Umbilical cord (tissue), 2 donors: Measurements from ENCODE around the gene NCK2. TPM values are rescaled to one million over a fixed set of nuclear protein-coding genes. Genes with fewer than 3 reads are reported as not detected.

Experiments used
- DNase-seq: peaks from one replicate; pipeline ENCODE4 v3.0.0-alpha.2; 2015; ENCODE audit warnings: low spot score
- total RNA-seq: library from RNA; depleted of rRNA; stranded (reverse); fragments of >200 nt; gene quantifications from one replicate; pipeline ENCODE4 v1.2.3, GENCODE V29; 2014; ENCODE audit warnings: low replicate concordance; ENCODE audit not compliant: insufficient read depth

Gene NCK2
- total RNA-seq = 42.4 TPM

DNA sequence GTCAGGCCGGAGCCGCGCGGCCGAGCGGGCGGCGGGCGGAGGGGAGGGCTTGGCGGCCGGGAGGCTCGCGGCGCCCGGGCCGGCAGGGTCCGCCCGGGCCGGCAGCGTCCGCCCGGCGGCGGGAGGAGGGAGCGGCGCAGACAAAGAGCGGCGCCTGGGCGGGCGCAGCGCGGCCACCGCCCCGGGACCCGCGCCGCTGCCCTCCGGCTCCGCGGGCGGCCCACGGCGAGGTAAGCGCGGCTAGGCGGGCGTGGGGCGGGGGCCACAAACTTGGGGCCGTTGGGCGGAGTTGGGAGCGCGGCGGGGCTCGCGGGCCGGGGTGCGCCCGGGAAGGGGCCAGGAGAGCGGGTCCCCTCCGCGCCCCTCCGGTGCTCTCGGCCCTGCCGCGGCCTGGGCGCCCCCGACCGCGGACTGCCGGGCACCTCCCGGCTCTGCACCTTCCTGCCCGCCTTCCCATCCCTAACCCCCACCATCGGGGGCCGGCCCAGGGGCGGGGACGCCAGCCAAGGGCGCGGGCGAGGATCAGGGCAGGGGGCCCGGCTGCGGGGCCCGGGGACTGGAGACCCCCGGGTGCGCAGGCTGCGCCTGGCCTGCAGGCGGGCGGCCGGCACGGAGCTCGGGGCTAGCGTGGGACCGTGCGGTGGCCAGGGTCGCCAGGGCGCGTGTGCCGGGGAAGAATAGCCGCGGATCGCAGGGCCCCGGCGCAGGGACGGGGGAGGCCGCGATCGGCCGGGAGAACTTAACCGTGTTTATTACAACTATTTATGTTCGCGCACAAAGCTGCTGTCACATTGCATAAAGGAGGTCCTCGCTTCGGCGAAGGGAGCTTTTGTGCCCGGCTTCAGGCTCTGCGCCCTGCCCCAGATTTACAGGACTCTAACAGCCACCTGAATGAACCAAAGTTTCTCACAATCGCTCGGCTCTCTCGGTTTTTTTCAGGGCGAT is at the start of gene NCK2:
TSS of gene NCK2 (plus strand) at position 4 of the 945 bp plus-strand sequence. CDS start 110,152 bp downstream, outside the sequence.
- DNase-seq = peak; percentile 34

DNA sequence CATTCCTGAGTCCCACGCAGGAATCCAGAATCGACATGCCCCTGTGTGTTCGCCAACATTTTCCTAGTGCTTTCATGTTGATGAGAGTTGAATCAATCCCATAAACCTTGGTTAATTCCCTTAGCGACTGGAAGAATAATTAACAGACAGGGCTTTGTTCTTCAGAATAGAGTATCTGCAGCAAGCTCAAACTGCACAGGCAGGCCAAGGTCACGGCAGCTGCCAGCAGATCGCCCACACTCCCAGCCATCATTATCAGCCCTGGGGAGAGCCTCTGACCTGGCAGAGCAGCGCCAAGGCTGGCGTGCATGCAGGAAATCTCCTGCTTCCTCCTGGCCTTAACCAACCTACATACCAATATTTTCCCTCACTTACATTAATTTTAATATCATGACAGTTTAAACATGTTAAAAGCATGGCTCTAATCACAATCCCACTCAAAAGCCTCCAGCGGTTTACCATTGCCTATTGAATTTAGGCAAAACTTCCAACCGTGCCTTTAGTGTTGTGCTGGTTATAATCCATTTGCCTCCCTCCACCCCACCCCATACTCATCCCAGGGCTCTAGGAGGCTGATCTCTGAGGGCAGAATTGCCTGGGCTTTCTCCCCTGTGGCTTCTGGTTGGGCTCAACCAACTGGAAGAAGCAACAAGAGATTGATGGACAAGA is 46.8 kb upstream of the NCK2 start:
- DNase-seq = no peak

DNA sequence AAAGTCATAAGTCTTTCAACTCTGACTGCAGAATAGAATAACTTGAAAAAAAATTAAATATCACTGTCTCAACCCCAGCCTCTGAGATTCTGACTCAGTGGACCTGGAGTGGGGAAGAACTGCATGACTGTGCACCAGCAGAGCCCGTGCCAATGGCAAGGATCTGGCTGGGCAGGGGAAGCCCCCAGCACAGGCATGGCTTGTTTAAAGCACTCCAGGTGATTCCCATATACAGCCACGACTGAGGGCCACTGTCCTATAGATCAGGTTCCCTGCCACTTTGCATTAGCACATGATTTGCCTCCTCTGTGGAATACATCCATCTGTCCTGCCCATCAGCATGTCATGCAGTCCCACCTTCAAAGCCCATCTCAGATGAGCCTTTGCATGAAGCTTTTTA is 45.9 kb upstream of the NCK2 start:
- DNase-seq = no peak

- peak; percentile 5 for DNase-seq
Measured at GRCh38 chr2:105701042-105701441, 43.7 kb upstream of the NCK2 start.

GRCh38 chr2:105708697-105709096 is 36.0 kb upstream of the NCK2 start:
- no peak for DNase-seq

DNA sequence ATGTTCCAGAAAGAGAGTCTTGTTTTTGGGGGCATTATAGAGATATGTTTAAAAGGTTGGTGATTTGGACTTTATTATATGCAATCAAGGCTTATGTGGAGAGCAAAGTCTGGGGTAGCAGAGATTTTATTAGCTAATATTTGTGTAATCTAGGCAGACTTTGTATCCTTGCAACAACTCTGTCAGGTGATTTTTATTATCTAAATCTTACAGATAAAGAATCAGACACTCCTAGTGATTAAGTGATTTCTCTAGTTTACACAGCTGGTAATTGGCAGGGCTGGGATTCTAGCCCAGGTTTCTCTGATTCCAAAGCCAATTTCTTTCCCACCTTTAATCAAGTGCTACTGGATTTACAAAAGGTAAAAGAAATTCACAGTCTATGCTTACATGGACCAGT is 33.3 kb upstream of the NCK2 start:
- DNase-seq = no peak

DNA sequence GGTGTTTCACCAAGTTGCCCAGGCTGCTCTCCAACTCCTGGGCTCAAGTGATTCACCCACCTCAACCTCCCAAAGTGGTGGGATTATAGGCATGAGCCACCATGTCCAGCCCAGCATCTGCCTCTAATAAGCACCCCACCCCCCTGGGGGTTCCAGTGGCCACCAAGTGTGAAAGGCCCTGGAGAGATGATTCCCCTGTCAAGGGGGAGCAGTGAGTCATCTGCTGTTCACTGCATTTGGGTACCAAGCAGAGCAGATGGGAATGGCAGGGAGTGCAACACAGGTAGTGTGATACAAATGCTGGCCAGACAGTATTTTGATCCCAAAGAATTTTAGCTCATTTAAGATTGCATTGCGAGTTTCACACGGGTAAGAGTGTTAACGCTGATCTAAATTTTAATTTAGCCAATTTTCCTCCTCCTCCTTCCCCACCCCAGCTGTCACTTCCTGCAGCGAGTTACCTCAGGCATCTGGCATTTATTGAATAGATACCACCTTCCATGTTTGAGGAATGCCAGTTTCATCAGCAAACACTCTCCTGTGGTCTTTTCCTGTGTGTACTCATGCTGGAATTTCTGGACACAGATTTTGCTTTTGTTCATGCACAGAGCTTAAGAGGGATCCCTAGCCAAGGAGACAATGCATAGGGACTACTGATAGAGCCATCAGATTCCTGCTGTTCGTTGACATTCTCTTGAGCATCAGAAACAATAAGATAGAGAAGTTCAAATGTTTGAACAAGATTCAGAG is 32.4 kb upstream of the NCK2 start:
- no peak for DNase-seq

- DNase-seq = no peak
Measured at GRCh38 chr2:105712981-105713596, 31.6 kb upstream of the NCK2 start.

DNA sequence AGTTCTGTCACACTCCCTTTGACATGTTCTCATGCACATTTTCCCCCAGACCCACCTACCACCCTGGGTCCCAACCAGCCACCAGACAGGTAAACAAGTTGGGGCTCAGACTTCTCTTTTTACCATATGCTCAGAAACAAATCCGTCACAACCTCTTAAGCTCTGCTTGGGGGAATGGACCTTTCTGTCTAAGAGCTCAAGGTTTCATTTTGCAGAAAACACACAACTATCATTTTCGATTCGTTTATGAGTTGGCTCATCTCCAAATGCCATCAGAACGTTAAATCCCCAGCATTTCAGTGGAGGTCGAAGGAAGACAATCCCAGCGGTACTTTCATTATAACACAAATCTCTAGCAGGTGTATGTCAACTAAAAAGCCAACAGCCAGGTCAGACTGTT is 30.6 kb upstream of the NCK2 start:
- DNase-seq = no peak

DNA sequence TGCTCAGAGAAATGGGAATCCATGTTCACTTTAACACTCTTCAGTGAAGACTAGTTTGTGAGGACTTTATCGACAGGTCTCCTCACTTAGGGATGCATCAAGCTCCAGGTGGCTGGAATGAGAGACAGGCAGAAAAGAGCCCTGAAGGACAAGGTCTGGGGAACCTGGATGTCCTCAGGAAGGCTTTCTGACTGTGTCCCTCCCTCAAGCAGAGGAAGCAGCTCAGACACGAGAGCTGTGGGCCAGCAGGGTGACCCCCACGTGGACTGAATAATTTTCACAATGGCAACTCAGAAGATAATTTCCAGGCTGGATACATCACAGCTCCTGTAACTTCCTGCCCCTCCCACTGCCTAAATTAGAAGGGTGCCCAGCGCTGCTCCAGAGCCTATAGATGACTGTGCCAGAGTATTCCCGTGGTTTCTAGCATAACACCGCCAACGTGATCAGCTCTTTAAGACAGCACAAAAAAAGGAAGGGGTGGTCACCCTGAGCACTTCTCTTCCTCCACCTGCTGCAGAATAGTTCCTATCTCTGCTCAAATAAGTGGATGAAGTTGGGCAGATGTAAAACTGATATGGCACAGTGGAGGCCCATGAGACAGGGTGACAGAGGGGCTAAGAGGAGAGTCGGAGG is 25.7 kb upstream of the NCK2 start:
- no peak for DNase-seq

DNA sequence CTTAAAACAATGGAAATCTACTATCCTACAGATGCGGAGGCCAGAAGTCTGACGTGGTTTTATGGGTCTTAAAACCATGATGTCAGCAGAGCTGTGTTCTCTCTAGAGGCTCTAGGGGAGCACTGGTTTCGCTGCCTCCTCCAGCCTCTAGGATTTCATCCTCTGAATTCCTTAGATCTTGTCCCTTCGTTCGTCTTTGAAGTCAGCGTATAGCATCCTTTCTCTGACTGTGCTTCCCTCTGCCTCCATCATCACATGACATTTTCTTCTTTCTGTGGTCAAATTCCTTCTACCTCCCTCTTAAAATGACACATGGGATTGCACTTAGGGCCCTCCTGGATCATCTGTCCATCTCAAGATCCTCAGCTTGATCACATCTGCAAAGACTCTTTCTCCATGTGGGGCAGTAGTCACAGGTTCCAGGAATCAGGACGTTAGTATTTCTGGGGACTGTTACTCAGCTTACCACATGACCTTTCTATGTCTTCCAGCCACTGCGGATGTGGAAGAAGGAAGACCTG is 22.7 kb upstream of the NCK2 start:
- DNase-seq = no peak

DNA sequence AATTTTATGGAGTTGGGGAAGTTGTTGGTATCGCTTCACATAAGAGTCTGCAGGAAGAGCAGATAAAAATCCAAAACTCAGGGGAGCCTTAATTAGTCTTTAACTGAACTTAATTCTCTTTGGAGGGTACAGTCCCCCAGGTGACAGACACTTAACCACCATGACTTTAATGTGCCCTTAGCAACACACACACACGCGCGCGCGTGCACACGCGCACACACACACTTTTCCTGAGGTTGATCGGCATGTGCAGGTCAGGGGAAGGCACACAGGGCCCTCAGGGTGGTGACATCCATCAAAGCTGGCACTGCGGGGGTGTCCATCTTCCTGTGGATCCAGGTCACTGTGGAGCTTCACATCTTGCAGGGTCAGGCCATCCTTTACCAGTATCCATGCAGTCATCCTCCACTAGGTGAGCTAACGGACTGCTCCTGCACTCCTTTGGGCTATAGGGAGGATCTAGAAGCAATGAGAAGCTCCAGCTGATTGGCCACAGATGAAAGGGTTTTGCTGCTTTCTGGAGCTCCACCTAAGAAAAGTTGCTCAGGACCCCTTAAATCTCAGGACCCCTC is 21.9 kb upstream of the NCK2 start:
- DNase-seq = no peak

- DNase-seq = no peak
Measured at GRCh38 chr2:105723431-105723830, 21.3 kb upstream of the NCK2 start.

GRCh38 chr2:105725388-105725787 is 19.3 kb upstream of the NCK2 start:
- no peak for DNase-seq

GRCh38 chr2:105730170-105730569 is 14.5 kb upstream of the NCK2 start:
- no peak for DNase-seq

GRCh38 chr2:105731511-105731910 is 13.2 kb upstream of the NCK2 start:
- peak; percentile 18 for DNase-seq

DNA sequence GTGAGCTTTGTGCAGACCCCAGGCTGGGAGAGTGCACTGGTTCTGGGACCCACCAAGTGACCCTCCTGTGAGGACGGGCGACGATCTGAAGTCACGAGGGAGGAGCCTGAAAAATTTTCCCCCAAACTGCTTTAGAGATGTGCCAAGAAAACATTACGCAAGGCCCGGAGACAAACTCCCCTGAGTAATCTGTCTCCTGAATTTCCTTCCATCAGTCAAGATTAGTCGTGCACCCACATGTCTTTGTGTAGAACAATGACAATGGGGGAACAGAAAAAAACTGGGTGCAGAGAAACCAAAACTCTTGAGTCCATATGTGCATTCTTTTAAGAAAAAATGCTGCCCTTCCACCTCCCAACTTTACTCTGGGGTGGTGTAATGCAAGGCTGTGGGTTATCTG is 12.6 kb upstream of the NCK2 start:
- DNase-seq = no peak

DNA sequence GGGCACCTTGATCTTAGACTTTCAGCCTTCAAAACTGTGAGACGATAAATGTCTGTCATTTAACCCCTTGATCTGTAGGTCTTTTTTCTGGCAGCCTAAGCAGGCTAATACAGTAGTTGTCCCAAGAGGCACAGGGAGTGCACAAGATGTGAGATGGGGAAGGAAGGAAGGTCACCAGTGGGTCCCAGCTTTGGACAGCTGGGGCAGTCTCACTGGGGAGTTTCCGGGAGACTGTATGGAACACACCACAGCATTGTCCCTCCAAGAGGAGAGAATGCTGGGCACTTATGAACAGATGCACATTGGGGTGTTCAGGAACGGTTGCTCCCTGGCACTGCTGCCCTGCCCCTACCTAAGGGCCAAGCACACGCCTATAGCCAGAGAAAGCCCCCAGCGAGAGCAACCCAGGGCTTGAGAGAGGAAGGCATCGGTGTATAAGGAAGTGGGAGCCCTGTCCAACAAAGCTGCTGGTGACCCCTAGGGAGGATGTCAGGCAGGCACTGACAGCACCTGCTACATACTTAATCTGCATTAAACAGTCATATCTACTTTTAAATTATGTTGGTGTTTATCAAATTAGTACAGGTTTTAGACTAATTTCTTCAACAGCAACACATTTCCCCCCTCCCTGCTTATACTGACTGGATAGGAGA is 11.6 kb upstream of the NCK2 start:
- DNase-seq = no peak

DNA sequence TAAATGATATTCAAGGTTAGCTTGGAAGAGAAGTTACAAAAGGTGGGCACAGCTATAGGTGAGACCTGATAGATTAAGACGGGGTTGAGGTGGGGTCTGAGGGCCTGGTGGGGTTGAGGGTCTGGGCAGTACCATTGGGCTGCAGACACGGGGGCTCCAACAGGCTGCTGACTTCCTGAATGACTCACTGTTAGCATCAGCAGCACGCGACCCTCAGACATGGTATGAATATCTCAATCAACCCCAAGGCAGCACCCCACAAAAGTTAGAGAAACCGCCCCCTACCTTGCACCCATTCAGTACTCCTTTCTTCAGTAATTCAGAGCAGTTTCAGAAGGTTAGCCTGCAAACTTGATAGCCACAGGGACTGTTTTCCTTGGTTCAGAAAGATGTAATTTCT is 10.8 kb upstream of the NCK2 start:
- DNase-seq = no peak
